Globus pallidus (tissue), 1 donor: Measurements from ENCODE around the gene NT5E.
"Not testable (repeated sequence)": the region's sequence is repeated elsewhere in the genome, so short reads cannot be mapped to it uniquely, and the experiment has no call there.

Experiments
- DNase-seq: peaks from one replicate; pipeline ENCODE4 v3.0.0-alpha.2; 2015; ENCODE audit warnings: low spot score

The NT5E gene

DNA sequence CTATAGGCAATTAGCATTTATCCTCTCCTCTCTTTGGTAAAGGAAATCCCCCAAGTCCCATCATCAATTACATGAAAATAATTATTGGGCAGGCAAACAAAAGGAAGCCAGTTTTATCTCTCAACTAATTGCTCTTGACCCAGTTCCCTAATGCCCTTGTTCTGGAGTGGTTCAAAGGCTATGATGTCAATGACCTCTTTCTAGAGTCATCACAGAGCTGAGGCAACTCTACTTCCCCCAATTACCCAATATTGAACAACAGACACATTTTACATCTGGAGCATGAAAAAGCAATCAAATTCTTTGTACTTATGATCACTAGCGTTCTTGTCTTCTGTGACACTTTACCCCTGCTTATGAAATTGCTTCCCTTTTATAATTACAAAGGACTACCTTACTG, 43.5 kb downstream of the NT5E start:
- no peak for DNase-seq

DNA sequence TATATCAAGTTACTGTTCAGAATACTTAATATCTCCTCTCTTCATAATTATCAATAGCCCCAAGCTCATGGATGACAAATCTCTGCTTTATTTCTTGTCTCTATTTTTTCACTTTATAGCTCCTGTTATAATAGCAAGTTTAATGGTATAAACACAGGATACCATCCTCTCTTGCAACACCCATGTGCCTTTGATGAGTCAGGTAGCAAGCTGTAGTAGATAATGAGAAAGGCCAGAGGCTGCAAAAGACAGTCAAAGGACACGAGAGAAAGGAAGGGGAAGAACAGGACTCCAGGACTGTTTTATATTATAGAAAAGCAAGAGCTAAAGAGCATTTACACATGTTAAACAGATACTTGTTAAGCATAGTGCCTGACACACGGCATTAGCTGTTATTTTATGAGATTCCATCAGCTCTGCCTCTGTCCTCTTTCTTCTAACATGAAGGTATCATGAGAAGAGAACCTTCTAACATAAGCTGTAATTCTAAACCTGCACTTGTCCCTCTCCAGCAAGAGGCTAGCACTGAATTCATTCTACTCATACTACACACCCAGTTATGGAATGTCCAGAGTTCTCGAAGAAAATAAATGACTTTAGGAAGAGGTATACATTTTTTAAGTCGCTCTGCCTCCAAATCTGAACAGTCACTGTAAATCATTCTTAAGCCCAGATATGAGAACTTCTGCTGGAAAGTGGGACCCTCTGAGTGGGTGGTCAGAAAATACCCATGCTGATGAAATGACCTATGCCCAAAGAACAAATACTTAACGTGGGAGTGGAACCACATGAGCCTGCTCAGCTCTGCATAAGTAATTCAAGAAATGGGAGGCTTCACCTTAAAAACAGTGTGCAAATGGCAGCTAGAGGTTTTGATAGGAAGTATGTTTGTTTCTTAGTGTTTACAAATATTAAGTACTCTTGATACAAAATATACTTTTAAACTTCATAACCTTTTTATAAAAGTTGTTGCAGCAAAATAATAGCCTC, 45.0 kb downstream of the NT5E start:
- DNase-seq: no peak

DNA sequence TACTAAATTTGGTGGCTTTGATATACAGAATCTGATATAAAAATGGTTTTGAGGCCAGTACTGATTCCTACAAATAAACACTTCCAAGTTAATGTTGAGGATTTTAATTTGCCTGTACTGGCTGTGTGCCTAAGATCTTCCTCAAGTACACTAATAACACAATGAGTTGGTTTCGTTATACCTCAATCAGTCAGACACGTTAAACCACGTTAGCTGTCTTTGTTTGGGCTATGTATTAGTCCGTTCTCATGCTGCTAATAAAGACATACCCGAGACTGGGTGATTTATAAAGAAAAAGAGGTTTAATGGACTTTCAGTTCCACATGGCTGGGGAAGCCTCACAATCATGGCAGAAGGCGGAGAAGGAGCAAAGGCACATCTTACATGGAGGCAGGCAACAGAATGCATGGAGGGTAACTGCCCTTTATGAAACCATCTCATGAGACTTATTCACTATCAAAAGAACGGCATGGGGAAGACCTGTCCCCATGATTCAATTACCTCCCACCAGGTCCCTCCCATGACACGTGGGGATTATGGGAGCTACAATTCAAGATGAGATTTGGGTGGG, 46.2 kb downstream of the NT5E start:
- DNase-seq: no peak

DNA sequence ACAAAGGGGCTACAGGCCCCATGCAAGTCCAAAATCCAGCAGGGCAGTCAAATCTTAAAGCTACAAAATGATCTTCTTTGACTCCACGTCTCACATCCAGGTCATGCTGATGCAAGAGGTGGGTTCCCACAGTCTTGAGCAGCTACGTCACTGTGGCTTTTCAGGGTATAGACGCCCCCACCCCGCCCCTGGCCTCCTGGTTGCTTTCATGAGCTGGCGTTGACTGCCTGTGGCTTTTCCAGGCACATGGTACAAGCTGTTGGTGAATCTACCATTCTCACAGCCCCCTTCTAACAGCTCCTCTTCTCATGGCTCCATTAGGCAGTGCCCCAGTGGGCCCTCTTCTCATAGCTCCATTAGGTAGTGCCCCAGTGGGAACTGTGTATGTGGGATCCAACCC, 47.0 kb downstream of the NT5E start:
- DNase-seq: no peak

DNA sequence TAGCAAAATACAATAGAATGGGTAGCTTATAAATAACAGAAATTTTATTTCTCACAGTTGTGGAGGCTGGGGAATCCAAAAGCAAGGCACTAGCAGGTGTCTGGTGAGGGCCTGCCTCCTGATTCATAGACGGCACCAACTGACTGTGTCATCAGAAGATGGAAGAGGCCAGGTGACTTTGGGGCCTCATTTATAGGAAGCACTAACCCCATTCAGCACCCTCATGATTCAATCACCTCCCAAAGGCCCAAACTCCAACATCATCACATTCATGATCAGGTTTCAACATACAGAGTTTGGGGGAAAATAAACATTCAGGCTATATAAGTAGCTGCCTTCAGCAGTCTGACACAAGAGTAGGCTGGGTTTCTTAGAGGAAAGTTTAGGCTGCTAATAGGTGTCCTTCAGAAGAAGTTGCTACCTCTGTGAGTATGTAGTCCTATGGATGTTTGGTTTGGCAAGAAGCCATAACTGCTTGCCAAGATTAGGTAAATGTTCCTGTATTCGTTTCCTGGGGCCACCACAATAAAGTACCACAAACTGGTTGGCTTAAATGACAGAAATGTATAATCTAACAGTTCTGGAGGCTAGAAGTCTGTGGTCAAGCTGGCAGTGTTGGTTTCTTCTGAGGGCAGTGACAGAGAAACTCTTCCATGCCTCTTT, 48.8 kb downstream of the NT5E start:
- DNase-seq: no peak

DNA sequence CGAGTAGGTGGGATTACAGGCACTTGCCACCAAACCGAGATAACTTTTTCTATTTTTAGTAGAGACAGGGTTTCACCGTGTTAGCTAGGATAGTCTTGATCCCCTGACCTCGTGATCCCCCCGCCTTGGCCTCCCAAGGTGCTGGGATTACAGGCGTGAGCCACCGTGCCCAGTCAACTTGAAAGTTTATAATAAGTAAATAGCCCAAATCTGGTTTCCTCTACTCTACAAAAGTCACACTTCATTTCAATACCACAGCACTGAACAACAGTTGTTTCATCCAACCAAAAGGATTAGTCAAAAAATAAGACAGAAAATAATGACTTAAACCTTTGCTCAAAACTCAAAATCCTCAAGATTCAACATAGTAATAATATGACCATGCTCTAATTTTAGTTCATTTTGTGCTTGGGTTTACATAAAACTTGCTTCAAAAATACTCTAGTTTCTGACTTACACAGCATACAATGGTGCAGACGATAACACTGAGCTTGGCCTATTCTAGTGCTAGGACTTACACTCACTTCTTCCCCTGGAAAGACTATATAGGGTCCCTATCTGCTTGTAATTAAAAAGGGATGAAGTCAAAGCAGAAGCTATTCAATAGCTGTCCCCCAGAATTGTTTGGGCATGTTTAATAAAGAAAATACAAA, 56.7 kb downstream of the NT5E start:
- no peak for DNase-seq

DNA sequence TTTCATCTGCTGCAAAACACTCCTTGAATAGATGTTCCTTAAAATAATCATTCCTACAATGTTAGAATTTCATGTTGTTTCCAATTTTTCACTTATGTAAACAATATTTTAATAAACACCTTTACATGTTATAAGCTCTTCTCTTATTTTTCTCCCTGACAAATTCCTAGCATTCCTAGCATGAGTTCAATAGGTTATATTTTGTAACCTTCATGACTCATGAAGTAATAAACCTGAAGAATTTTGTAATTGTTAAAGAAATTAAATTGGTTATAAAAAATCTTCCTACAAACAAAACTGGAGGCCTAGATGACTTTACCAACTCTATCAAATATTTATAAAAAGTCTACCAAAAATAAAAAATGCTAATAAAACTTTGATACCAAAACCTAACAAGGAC, 66.3 kb downstream of the NT5E start:
- no peak for DNase-seq

DNA sequence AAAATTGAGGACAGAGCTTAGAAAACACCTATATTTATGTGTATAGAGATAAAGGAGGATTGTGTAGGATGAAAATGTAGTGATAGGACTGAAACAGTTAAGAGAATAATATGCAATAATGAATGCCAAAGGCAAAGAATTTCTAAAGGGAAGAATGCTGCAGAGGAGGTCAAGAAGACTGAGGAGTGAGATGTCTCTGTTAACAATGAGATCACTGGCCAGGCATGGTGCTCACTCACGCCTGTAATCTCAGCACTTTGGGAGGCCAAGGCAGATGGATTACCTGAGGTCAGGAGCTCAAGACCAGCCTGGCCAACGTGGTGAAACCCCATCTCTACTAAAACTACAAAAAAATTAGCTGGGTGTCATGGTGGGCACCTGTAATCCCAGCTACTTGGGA, 74.4 kb downstream of the NT5E start:
- DNase-seq: not testable (repeated sequence)

DNA sequence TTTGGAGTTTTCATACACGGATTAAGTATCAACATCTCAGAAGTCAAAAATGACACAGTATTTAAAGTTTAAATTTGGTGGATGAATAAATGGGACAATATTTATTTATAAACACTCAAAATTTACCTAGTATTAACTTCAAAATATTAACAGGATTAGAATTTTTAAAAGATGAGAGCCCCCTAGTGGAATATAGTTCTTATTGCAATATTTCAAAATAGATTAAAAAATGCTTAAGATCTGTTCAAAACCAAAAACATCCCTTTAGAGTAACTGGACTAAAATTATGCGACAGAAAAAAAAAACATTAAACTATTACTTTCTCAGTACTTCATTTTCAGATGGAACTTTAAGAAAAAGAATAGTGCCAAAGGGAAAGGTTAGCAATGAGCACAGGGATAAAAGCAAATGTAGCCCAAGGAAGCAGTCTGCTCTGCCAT, 87.2 kb downstream of the NT5E start:
- no peak for DNase-seq

DNA sequence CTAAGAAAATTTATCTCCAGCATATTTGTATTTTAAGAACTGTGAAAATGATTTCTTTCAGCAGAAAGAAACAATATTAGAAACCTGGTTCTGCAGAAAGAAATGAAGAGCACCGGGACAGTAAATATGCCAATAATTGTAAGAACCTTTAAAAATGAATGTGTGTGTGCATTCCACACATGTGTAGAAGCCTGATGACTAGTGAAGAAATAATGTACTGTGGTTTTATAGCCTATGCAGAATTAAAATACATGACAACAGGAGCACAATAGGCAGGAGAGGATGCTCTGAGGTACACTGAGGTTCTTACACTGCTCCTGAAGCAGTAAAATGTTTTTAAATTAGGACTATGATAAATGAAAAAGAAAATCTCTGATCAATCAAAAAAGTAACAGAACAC, 94.9 kb downstream of the NT5E start:
- DNase-seq: no peak
